GM19468 (cell line): ENCODE measurements around the gene MYL5.
"Not testable (repeated sequence)": the region's sequence is repeated elsewhere in the genome, so short reads cannot be mapped to it uniquely, and the experiment has no call there.

Experiments used
- ATAC-seq: cut with Tn5 transposase; IDR thresholded peaks from one replicate; pipeline ENCODE4 v1.9.1; 2021; ENCODE audit warnings: mild to moderate bottlenecking, moderate library complexity, moderate number of reproducible peaks; ENCODE audit not compliant: unreplicated experiment; ENCODE audit errors: extremely low read depth

Gene MYL5

GRCh38 chr4:674172-675035 is at the start of gene MYL5, which contains the start of gene ATP5ME:
Gene MYL5, plus strand, starts transcription at chr4:674542. Its CDS starts 3,485 bp downstream, at chr4:678027.
Gene ATP5ME, minus strand, starts transcription at chr4:674276. Its CDS starts 29 bp downstream, at chr4:674247.
- peak; percentile 87 for ATAC-seq

GRCh38 chr4:624705-625590 is 49.4 kb upstream of the MYL5 start, which contains the start of gene PDE6B:
Gene PDE6B, plus strand, starts transcription at chr4:625573. Its CDS starts 54 bp downstream, at chr4:625627.
- no peak for ATAC-seq

GRCh38 chr4:625631-626161 is 48.6 kb upstream of the MYL5 start:
- no peak for ATAC-seq

- ATAC-seq, result no peak
Observed at GRCh38 chr4:626201-627091, 47.9 kb upstream of the MYL5 start.

- no peak for ATAC-seq
Observed at GRCh38 chr4:627347-628125, 46.8 kb upstream of the MYL5 start.

- no peak for ATAC-seq
Observed at GRCh38 chr4:628311-628741, 46.0 kb upstream of the MYL5 start.

- ATAC-seq, result no peak
Observed at GRCh38 chr4:628821-629635, 45.3 kb upstream of the MYL5 start.

- no peak for ATAC-seq
Observed at GRCh38 chr4:629636-629914, 44.8 kb upstream of the MYL5 start.

GRCh38 chr4:629915-630641 is 44.3 kb upstream of the MYL5 start:
- no peak for ATAC-seq

- ATAC-seq, result no peak
Observed at GRCh38 chr4:630656-631055, 43.7 kb upstream of the MYL5 start.

- ATAC-seq, result no peak
Observed at GRCh38 chr4:632196-632790, 42.0 kb upstream of the MYL5 start.

- no peak for ATAC-seq
Observed at GRCh38 chr4:632926-633325, 41.4 kb upstream of the MYL5 start.

- ATAC-seq, result no peak
Observed at GRCh38 chr4:633406-633805, 40.9 kb upstream of the MYL5 start.

GRCh38 chr4:633976-634598 is 40.3 kb upstream of the MYL5 start:
- ATAC-seq, result no peak

- no peak for ATAC-seq
Observed at GRCh38 chr4:634599-634985, 39.8 kb upstream of the MYL5 start.

GRCh38 chr4:635066-635835 is 39.1 kb upstream of the MYL5 start:
- ATAC-seq, result not testable (repeated sequence)
